ENCODE results near the gene MBNL2.

MBNL2 gene

GRCh38 chr13:97307118-97307881 lies 85.2 kb downstream of the MBNL2 start:
- no peak for DNase-seq

DNA sequence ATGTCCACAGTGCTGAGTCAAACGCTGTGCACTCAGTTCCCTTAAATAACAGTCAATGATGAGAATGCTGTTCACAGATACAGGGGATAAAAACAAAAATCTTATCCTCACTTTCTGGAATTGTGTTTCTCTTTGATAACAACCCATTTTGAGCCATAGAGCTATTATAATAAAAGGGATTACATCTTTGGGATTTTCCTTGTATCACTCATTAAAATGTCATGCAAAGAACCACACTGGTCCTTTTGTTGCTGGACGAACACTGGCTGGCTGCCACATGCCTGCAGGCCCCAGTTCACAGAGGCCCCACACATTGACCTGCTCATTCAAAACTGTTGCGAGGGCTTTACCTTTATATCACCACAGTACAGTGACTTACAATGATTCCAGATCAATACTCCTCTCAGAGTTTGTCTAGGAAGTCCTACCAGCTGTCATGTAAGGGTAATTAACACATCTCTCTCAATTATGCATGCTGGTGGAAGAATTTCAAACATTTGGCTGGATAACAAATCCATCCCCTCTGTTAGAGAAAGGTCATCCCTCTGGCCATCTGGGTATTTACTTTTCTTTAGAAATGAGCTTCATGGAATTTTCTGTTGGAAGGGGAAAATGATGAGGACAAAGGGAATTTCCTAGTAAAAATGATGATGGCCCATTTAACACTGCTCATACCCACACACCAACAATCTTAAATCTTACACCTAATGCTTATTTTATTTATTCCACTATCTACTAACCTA lies 85.9 kb downstream of the MBNL2 start:
- DNase-seq, result no peak

DNA sequence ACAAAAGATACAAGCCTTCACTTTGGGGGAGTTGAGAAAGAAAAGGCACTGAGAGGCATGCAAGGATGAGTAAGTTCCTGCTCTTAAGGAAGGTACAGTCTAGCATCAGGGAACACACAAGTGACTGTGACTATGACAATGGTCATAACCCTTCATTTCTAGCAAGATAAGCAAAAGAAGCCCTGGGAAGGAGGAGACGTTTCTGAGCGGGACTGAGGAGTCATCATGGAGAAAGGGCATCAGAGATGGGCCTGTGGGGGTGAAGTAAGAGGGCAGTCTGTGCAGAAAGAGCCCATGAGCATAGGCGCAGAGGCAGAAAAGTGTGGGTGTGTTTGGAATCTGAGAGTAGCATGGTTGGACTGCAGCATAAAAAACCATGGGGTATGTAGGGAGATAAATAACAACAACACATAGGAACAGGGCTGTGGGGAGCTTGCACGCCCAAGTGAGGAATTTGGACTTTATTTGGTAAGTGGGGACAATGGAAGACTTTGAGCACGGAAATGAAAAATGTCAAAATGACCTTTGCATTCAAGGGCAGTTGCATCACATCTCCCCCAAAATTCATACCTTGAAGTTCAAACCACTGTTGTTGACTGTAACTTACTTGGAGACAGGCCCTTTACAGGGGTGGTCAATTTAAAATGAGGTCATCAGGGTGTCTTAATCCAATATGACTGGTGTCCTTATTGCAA lies 86.7 kb downstream of the MBNL2 start:
- no peak for DNase-seq

GRCh38 chr13:97310809-97311436 lies 88.8 kb downstream of the MBNL2 start:
- DNase-seq, result no peak

- DNase-seq, result no peak
These were observed 89.8 kb downstream of the MBNL2 start for GRCh38 chr13:97311956-97312355.

DNA sequence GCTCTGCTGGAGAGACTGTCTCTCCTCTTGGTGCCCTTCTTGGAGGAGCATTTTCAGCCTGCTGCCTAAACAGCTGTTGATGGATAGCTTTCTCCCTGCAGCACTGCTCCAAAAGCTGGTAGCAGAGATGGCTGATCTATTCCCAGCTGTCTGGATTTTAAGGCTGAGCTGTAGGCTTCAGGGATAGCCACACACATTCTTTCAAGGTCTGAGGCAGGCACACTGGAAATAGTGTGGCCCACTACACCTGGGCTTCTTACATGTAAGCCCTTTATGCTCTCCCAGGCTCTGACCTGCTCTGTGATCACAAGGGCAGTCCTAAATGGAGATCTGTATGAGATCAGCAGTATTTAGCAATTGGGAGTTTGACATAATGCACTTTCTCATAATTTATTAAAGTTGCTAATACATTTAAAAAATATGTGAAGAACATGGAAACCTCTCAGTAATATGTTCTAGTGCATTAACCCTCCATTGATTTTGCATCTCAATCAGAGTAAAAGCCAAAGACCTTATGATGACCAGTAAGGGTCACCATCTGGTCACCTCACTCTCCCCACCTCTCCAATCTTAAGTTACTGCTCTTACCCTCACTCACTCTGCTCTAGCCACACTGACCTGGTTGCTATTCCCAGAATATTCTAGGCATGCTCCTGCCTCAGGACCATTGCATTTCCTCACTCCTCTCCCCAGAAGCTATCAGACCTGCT lies 91.6 kb downstream of the MBNL2 start:
- DNase-seq, result no peak

- DNase-seq, result no peak
These were observed 94.3 kb downstream of the MBNL2 start for GRCh38 chr13:97316390-97316789.

DNA sequence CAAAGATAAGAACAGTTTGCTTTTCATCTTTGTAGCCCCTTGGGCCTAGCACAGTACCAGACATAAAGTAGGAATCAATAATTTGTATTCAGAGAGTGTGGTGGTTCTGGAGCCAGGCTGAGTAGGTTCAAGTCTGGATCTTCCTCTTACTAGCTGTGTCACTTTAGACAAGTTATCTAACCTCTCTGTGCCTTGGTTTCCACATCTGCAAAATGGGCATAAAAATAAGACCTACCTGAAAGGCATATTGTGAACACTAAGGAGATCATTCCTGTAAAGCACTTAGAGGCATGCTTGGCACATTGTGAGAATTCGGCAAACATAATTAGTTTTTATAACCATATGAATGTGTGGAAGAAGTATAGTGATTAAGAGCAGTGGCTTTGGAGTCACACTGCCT lies 95.8 kb downstream of the MBNL2 start:
- no peak for DNase-seq

GRCh38 chr13:97318532-97318931 lies 96.4 kb downstream of the MBNL2 start:
- DNase-seq, result no peak

DNA sequence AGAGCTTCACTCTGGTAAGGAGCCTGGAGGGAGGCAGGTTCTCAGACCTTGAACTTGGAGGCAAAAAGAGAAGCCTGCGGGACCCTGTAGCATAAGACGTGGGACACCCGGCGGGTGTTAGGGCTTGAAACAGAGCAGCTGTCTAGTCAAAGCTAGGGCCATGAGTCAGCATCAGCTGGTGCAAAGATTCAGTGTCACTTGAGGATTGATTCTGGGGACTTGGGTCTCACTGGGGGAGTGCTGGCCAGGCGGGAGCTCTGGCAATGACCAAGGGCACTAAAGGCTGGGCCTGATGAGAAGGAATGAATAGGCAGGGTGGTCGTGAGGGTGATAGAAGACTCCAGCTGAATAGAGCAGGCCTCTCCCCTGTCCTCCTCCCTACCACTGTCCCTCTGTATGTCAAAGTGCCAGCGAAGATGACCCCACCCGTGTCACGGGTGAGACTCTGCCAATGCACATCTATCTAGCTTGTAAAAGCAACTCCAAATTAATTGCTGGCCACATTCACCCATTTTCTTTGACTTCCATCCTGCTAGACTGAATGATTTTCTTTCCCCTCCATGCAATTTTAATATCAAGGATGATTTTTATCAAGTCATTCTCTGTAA lies 97.1 kb downstream of the MBNL2 start:
- no peak for DNase-seq

GRCh38 chr13:97321101-97321500 lies 99.0 kb downstream of the MBNL2 start:
- DNase-seq, result no peak

GRCh38 chr13:97321616-97322321 lies 99.6 kb downstream of the MBNL2 start:
- no peak for DNase-seq

GRCh38 chr13:97322740-97323342 lies 100.7 kb downstream of the MBNL2 start:
- no peak for DNase-seq

- DNase-seq, result no peak
These were observed 102.0 kb downstream of the MBNL2 start for GRCh38 chr13:97324115-97324514.

DNA sequence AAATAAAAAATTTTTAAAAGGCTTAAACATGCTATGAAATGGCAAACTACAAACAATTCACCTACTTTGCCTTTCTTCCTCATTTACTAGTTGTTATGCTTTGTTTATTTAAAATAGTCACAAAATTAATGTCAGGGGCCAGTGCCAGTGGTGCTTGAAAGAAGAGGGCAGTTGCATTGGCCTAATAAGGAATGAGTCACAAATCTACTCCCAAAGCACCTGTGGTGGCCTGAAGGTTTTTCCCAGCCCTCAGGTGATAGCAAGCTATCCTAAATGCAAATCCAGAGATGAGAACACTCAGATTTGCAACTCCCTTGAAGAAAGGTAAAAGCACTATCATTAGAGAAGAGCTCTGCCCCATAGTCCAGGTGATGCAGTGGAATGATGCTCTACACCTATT lies 103.6 kb downstream of the MBNL2 start:
- DNase-seq, result no peak

DNA sequence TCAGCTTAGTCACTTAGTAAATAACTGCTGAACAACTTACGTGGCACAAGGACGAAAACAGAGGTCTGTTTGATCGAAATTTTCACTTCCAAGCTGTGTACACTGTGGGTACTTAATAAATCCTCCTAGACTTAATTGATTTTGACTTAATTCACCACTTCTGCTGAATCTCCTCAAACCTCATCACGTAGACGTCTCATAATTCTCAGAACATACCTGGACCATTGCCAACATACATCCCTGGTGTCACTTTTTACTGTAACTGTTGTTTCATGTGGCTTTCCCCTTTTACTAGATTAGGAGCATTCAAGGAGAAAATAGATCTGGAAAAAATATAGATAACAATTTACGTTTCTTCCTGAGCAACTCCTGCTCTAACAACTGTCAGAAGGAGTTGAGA lies 105.0 kb downstream of the MBNL2 start:
- no peak for DNase-seq

- no peak for DNase-seq
These were observed 105.5 kb downstream of the MBNL2 start for GRCh38 chr13:97327506-97328221.

DNA sequence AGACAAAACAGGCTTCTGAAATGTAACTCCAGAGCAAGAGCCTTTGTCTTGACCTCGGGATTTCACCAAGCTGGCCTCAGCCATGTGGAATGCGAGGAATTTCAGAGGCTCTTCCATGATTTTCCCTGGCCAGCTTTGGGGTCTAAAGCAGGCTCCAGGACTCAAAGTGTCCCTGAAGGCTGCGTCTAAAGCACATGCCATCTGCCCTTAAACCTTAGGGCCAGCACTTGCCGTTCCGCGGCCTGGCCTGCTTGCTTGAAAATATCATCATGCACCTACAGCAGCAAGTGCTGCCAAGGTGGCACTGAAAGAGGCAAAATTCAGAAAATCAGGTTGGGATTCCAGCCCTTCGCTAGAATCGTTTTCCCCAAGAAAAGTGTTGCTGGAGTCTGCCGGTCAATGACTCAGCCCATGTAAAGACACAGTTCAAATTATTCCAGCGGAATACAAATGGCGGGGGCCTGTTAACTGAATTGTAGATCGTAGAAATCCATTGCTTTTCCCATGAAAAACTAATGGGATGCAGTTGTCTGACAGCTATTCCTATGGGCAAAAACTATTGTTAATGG lies 106.2 kb downstream of the MBNL2 start:
- no peak for DNase-seq

DNA sequence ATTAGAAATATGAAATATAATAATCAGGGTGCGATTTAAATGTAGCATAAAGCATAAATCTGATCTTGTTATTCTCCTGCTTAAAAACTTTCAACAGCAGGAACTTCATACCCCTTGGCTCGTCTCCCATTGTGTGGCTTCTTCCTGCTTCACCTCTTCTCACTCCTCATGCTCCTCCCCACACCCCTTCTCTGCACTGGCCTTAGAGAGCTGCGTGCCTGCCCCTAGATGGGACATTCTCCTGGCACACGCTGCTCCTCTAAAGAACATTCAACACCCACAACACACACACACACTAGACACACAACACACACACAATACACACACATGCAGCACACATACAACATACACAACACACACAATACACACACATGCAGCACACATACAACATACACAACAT lies 107.2 kb downstream of the MBNL2 start:
- DNase-seq, result no peak

- no peak for DNase-seq
These were observed 108.3 kb downstream of the MBNL2 start for GRCh38 chr13:97330448-97330847.
